ENCODE results near the gene RPL22.

Gene RPL22

DNA sequence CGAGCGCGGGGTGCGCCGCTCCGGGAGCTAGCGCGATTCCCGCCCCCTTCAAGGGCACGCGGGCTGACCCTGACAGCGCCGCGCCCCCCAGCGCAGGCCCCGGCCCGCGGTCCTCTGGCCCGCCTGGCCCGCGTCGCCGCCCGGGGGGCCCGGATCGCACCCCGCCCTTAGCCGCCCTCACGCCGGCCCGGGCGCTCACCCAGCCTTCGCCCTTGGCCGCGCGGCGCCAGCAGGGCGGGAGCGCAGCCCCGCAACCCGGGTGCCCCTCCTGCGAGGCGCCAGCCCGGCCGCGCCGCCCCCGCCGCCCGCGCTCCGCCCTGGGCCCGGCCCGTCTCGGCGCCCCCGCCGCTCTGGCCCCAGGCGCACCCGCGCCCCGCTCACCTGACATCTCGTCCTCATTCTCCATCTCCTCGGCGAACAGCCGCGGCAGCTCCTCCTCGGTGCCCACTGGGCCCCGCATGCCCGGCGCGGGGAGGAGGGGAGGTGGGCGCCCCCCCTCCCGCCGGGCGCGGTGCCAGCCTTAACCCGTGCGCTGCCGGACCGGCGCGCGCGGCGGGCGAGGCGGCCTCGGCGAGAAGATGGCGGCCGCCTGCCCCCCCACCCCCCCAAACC lies 19.7 kb downstream of the RPL22 start:
- peaks cover 8% of the 10 kb centered on the region in 2 donors for H3K36me3 Mint-ChIP-seq
- peaks cover 35 to 43% of the 10 kb centered on the region in 2 donors for H3K27me3 Mint-ChIP-seq
- H3K4me3 Mint-ChIP-seq = no peak overlapping the region
- ATAC-seq (replicated peaks) = peak in 1 of 2 donors; percentile 13
- DNase-seq = no peak
- H3K4me1 Mint-ChIP-seq = peaks cover 22 to 32% of the 10 kb centered on the region in 2 donors
- H3K27ac Mint-ChIP-seq = no peak overlapping the region
- no peaks in the 10 kb centered on the region for H3K9me3 Mint-ChIP-seq

DNA sequence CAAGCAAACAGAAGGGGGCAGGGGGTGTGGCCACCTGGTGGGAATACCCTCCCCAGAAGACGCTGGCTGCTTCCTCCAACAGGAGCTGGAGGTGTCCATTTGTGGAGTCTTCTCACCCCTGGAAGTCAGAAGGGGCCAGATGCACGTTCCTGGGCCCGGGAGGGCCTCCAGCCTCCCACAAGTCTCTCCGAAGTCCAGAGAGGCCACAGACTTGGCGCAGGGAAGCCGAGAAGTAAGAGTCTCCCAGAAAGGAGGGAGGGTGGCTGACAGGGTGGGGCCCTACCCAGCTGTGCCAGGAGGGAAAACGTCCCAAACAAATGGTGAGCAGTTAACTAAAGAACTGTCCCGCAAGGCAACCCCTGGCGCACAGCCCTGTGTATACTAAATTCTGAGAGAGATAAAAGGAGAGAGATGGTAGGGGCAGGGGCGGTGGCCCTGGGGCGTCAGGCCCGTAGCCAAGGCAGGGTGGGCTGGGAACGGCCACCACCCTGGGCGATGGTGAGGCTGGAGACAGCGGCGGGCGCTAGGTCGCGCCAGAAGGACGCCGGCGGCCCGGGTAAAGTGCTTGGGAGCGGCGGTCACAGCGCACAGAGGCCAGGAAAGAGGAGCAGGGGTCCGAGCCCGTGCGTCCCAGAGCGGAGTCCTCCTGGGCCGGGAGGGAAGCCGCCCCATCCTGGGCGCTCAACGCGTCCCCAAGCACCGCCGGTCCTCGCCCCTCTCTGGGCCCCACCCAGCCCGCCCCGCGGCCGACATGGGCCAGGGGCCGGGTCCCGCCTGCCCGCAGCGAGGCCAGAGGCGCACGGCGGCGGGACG lies 20.4 kb downstream of the RPL22 start:
- Mint-ChIP-seq H3K9me3 (no peaks in the 10 kb centered on the region), H3K27ac (peak overlapping the region; percentile 27), H3K27me3 (peaks cover 35 to 43% of the 10 kb centered on the region in 2 donors), H3K4me1 (peaks cover 20 to 26% of the 10 kb centered on the region in 2 donors), H3K36me3 (peaks cover 3 to 5% of the 10 kb centered on the region in 2 donors), H3K4me3 (peak overlapping the region; percentile 57 to 69)
- DNase-seq (no peak), ATAC-seq (replicated peaks) (no peak)

DNA sequence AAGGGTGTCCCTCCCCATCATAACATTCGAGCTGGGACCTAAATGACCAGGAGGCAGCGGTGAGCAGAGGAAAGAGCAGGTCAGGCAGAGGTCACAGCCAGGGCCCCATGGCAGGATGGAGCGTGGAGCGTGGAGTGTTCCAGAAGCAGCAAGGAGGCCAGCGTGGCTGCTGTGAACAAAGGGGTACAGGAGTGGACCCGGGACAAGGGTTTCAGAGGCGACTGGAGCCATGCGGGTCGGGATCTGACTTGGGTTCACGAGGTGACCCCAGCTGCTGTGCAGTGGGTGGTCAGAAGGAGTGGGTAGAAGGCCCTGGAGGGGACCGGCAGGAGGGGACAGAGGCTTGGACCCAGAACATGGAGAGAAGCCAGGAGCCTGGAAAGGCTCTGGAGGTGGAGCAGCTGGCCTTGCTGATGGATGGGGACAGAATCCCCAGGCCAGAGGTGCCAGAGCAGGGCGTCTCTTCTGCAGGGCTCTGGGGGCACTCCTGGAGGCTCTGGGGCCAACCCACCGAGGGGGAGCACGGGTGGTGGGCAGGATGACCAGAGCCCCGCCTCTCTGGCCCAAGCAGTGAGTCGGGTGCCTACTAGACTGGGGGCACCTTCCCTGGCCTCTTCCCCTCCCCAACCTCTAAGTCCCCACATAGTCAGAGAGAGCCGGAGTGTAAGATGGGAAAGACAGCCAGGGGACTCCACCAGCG lies 21.6 kb downstream of the RPL22 start:
- no peak overlapping the region for H3K4me3 Mint-ChIP-seq
- peaks cover 16 to 26% of the 10 kb centered on the region in 2 donors for H3K4me1 Mint-ChIP-seq
- H3K27me3 Mint-ChIP-seq = peaks cover 35 to 43% of the 10 kb centered on the region in 2 donors
- H3K9me3 Mint-ChIP-seq = no peaks in the 10 kb centered on the region
- H3K27ac Mint-ChIP-seq = no peak overlapping the region
- ATAC-seq (replicated peaks) (no peak), DNase-seq (no peak)
- H3K36me3 Mint-ChIP-seq = peaks cover under 1 to 3% of the 10 kb centered on the region in 2 donors

DNA sequence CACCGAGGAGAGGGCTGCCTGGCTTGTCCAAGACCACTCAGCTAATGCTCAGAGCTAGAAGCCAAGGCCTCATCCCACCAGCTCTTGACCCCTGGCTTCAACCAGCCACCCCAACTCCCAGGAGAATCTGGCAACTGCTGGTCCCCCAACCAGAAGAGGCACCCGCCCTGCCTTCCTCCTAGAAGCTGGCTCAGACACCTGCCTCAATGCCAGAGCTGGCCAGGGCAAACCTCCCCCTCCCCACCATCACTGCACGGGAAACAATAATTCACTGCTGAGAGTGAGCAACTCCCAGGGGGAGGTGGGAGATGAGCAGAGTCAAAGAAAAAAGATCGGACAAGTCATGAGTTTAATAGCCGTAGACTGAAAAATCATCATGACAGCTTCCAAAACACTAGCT lies 22.6 kb downstream of the RPL22 start:
- no peaks in the 10 kb centered on the region for H3K9me3 Mint-ChIP-seq
- no peak overlapping the region for H3K27ac Mint-ChIP-seq
- no peak overlapping the region for H3K4me3 Mint-ChIP-seq
- H3K36me3 Mint-ChIP-seq = peaks cover 0 to 3% of the 10 kb centered on the region in 2 donors
- H3K4me1 Mint-ChIP-seq = peaks cover 15 to 25% of the 10 kb centered on the region in 2 donors
- H3K27me3 Mint-ChIP-seq = peaks cover 34 to 45% of the 10 kb centered on the region in 2 donors
- DNase-seq (no peak), ATAC-seq (replicated peaks) (no peak)

DNA sequence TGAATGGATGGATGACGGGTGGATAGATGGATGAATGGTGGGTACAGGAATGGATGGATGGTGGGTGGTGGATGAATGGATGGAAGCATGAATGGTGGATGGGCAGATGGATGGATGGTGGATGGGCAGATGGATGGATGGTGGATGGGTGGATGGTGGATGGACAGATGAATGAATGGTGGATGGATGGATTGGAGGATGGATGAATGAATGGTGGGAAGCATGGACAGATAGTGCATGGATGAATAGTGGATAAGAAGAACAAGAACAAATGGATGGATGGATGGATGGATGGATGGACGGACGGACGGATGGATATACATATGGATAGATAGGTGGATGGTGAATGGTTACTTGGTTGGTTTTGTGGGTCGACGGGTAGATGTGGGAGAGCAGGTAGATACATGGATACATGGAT lies 24.0 kb downstream of the RPL22 start:
- no peak for ATAC-seq (replicated peaks)
- no peak overlapping the region for H3K4me3 Mint-ChIP-seq
- peaks cover 28 to 39% of the 10 kb centered on the region in 2 donors for H3K27me3 Mint-ChIP-seq
- H3K4me1 Mint-ChIP-seq = peaks cover 2 to 12% of the 10 kb centered on the region in 2 donors
- no peak overlapping the region for H3K27ac Mint-ChIP-seq
- H3K36me3 Mint-ChIP-seq = peaks cover 0 to 3% of the 10 kb centered on the region in 2 donors
- H3K9me3 Mint-ChIP-seq = no peaks in the 10 kb centered on the region
- DNase-seq = no peak

DNA sequence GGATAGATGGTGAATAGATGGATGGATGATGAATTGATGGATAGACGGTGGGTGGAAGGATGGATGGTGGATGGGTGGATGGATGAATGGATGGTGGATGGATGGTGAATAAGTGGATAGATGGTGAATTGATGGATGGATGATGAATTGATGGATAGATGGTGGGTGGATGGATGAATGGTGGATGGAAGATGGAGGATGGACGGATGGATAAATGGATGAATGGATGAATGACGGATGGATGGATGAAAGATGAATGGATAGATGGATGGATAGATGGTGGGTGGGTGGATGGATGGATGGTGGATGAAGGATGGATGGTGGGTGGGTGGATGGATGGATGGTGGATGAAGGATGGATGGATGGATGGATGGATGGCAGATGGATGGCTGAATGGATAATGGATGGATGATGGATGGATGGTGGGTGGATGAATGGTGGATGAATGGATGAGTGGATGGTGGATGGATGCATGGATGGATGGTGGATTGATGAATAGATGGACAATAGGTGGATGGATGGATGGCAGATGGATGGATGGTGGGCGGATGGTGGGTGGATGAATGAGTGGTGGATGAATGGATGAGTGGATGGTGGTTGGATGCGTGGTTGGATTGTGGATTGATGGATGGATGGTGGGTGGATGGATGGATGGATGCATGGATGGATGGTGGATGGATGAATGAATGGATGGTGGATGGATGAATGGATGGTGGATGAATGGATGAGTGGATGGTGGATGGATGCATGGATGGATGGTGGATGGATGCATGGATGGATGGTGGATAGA lies 24.6 kb downstream of the RPL22 start:
- ATAC-seq (replicated peaks) (no peak), DNase-seq (no peak)
- Mint-ChIP-seq H3K4me3 (no peak overlapping the region), H3K36me3 (peaks cover 0 to 3% of the 10 kb centered on the region in 2 donors), H3K27ac (no peak overlapping the region), H3K4me1 (peaks cover 2 to 12% of the 10 kb centered on the region in 2 donors), H3K27me3 (peaks cover 28 to 43% of the 10 kb centered on the region in 2 donors), H3K9me3 (no peaks in the 10 kb centered on the region)

DNA sequence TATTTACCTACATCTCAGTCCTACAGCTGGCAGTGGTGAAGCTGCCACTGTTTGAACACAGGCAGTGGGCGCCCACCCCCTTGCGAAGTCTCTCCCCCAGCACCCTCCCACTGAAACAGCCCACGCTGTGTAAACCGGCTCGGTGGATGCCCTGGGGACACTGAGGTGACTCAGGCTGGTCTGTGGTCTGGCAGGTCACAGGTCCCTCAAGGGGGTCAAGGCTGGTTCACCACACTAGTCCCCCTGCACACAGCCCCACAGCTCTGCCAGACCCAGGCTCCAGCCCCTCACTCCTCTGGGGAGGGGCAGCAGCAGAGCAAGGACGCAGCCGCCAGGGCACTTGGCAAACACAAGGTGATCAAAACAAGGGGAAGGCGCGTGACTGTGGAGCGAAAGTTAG lies 26.8 kb downstream of the RPL22 start:
- DNase-seq = no peak
- Mint-ChIP-seq H3K27ac (no peak overlapping the region), H3K4me1 (peaks cover 0 to under 1% of the 10 kb centered on the region in 2 donors)

DNA sequence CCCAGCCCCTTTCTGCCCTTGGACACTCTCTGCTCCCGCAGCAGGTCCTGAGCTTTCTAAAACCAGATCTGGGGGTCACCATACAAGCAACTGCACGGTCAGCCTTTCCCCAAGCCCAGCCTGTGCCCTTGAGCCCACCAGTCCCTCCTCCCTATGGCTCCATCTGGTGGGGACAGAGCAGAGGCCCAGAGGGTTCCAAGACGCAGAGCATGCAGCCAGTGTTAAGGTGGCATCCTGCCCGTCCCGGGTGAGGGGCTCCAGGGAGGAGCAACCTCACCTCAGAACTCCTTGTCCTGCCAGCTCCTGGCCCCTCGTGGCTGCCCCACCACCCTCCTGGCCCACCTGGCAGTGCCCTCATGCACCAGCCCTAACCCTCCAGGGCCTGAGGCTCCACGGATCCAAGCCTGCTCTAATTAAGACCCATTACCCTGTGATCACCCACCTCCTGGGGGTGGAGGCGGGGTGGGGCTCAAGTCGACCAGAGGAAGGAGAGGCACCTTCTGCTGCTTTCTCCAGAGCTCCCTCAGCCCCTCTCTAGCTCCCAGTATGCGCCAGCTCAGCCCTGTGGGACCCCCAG lies 27.8 kb downstream of the RPL22 start:
- DNase-seq (no peak), ATAC-seq (replicated peaks) (no peak)
- H3K4me1 Mint-ChIP-seq = no peaks in the 10 kb centered on the region
- no peaks in the 10 kb centered on the region for H3K9me3 Mint-ChIP-seq
- H3K27me3 Mint-ChIP-seq = peaks cover 16 to 25% of the 10 kb centered on the region in 2 donors
- no peak overlapping the region for H3K4me3 Mint-ChIP-seq
- H3K36me3 Mint-ChIP-seq = no peaks in the 10 kb centered on the region
- H3K27ac Mint-ChIP-seq = no peak overlapping the region

More for the DNA sequence above, 26.8 kb downstream of the RPL22 start:
- Mint-ChIP-seq H3K9me3 (no peaks in the 10 kb centered on the region), H3K4me3 (no peak overlapping the region), H3K36me3 (no peaks in the 10 kb centered on the region), H3K27me3 (peaks cover 17 to 35% of the 10 kb centered on the region in 2 donors)
- no peak for ATAC-seq (replicated peaks)

DNA sequence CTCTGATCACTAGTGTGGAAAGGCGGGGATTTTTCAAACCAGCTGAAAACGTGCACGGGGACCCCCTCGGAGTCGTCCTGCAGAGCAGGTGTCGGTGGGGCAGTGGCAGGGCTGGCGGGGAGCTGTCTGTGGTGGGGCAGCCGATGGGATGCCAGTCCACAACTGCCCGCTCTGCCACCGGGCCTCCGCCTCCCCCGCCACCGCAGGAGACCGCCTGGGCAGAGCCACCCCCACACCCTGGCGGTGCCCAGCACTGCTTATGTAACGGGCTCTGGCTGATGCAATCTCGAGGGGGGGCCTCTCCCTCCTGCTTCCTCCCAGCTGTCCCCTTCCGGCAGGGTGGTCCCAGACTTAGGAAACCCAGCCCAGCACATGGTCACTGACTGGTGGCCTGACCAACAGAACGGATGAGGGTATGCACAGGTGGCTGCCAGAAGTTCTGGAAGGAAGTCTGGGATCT lies 28.6 kb downstream of the RPL22 start:
- H3K9me3 Mint-ChIP-seq = no peaks in the 10 kb centered on the region
- H3K27ac Mint-ChIP-seq = no peak overlapping the region
- ATAC-seq (replicated peaks) (no peak), DNase-seq (no peak)
- peaks cover 16 to 25% of the 10 kb centered on the region in 2 donors for H3K27me3 Mint-ChIP-seq
- H3K4me3 Mint-ChIP-seq = no peak overlapping the region
- no peaks in the 10 kb centered on the region for H3K36me3 Mint-ChIP-seq
- H3K4me1 Mint-ChIP-seq = no peaks in the 10 kb centered on the region

DNA sequence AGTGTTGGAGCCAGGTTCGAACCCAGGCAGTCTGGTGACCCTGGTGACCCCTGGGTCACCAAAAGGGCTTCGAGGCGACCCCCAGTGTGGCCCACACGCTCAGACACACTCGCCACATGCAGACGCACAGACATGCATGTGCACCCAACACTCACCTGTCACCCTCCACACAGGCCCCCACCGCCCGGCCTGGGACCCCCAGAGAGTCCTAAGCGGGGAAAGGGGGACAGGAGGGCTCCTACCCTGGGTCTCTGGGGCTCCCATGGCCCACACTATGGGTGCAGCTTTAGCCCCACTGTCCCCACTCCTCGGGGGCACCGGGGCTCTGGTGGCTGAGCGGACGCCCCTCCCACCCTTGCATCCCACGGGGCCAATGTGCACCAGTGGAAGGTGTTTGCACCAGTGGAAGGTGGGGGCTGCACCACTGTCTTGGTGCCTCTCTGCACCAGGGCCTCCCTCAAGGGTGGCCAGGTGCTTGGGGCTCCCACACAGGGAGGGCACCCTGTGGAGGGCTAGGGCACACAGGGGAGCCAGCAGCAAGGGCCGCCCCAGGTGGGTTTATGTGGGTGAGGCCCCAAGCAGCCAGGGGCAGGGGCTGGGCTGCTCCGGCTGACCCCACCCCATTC lies 29.2 kb downstream of the RPL22 start:
- no peaks in the 10 kb centered on the region for H3K36me3 Mint-ChIP-seq
- ATAC-seq (replicated peaks) = no peak
- H3K4me3 Mint-ChIP-seq = no peak overlapping the region

DNA sequence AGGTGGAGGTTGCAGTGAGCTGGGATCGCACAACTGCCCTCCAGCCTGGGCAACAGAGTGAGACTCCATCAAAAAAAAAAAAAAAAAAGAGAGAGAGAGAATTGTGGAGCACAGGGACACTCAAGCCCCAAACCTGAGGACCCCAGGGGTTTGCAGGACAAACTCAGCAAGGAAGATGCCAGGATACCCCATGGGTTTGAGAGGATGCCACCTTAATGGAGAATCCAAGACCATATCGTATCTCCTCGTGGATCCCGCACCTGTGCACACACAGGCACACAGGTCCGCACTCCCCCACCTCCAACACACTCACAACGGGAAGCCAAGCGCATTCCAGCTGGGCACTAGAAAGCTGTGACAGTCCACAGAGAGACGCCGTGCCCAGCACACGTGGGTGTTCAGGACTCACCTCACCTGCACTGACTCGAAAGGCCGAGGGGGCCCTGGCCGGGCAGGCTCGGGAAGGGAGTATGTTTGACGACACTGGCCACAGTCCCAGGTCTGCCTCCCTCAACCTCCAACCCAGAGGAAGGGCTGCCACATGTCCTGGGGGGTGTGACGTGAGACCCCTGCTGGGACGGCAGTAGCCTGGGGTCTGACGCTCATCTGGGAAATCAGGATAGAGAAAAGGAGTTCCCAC lies 30.3 kb downstream of the RPL22 start:
- DNase-seq (no peak), ATAC-seq (replicated peaks) (no peak)
- Mint-ChIP-seq H3K27ac (no peak overlapping the region), H3K36me3 (no peaks in the 10 kb centered on the region), H3K9me3 (no peaks in the 10 kb centered on the region), H3K4me1 (no peaks in the 10 kb centered on the region), H3K27me3 (peaks cover 21 to 31% of the 10 kb centered on the region in 2 donors), H3K4me3 (no peak overlapping the region)

More for the DNA sequence above, 29.2 kb downstream of the RPL22 start:
- Mint-ChIP-seq H3K9me3 (no peaks in the 10 kb centered on the region), H3K27me3 (peaks cover 16 to 31% of the 10 kb centered on the region in 2 donors), H3K4me1 (no peaks in the 10 kb centered on the region), H3K27ac (no peak overlapping the region)
- DNase-seq = no peak

DNA sequence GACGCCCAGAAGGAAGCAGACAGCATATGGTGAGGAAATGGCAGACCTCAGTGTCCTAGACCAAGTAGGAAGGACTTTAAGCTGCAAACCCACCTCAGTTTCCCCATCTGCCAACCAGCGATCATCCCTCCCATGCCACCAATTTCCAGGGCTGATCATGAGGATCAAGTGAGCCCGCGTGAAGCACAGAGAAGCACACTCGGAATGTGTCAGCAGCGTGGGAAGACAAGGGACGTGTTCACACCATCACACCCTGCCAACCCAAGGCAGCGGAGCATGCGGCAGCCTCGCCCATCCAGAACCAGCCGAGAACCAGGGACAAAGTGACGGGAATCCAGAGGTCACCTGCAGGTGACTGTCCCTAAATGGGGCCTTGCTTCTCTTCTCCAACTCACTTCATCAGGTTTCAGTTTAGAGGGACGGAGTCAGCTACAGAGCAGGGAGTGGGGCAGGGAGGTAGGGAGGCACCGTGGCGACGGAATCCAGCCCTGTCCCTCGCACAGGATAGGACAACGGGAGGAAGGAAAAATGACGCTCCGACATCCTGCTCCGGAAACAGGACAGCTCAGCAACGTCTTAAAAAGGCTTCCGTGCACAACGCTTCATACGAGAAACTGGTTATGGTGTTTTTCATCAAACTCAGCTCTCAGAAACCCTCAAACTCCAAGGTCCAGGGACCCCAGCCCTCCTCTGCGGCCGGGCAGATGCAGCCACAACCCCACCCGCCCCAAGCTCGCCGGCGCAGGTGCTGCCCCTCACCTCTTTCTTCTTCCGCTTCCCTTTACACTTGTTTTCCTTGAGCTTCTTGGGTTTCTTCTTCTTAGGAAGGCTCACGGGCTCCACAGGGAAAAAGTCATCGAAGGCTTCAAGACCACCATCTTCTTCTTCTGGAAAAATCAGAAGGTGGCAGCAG lies 31.7 kb downstream of the RPL22 start:
- no peak for DNase-seq
- no peak overlapping the region for H3K27ac Mint-ChIP-seq
- no peak overlapping the region for H3K4me3 Mint-ChIP-seq
- H3K9me3 Mint-ChIP-seq = no peaks in the 10 kb centered on the region
- H3K36me3 Mint-ChIP-seq = no peaks in the 10 kb centered on the region
- H3K27me3 Mint-ChIP-seq = peaks cover 21 to 31% of the 10 kb centered on the region in 2 donors
- ATAC-seq (replicated peaks) = no peak
- H3K4me1 Mint-ChIP-seq = no peaks in the 10 kb centered on the region

Measured in stimulated activated naive B cell treated with anti-CD40 and anti-IgM and Interleukin-4, amounts not matched to agents 10 μg/mL and 1 μg/mL and 100 μg/mL, for 72 hours (primary cell).